SK-N-MC (cell line): ENCODE results near the gene SLC10A1.

Experiments
- EZH2 ChIP-seq: fragments of 200-600 bp; sonication (generic); IDR thresholded peaks from one replicate; pipeline ENCODE4 v1.6.1; 2017; ENCODE audit warnings: antibody characterized with exemption
- FOXP2 ChIP-seq: optimal IDR thresholded peaks from 2 replicates; pipeline ENCODE3; 2011; ENCODE audit warnings: mild to moderate bottlenecking, moderate library complexity; ENCODE audit not compliant: insufficient read depth; ENCODE audit errors: extremely low read length, control extremely low read depth
- POLR2AphosphoS5 ChIP-seq: IDR thresholded peaks from 2 replicates; pipeline ENCODE4 v1.6.1; 2012; ENCODE audit warnings: mild to moderate bottlenecking, low read depth, low read length, borderline replicate concordance

DNA sequence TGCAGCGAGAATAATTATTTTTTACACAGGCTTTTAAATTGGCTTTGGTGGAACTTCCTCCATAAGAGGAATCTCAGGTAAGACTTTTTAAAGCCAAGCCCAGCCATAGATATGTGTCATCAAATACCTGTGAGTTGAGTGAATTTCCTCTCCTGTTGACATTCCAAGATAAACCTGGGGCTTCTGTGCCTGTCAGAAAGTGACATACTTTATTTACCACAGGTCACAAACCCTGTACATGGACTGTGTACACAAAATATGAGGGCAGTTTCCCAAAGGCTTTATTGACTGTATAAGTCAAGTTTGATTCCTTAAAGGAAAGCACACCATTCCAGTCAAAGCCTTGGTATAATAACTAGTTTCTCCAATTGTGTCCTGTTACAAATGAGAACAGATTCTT, 56.0 kb downstream of the SLC10A1 start:
- TF ChIP-seq FOXP2 (no peak), POLR2AphosphoS5 (no peak), EZH2 (no peak)
